ENCODE measurements around the gene ARID5A.

GRCh38 chr2:96584017-96584416 is 47.5 kb downstream of the ARID5A start:
- no peak for TF ChIP-seq CTCF (IDR thresholded peaks at IDR 0.05)
- no peak for TF ChIP-seq EZH2 (IDR thresholded peaks at IDR 0.05; ENCODE audit: borderline replicate concordance, insufficient read depth, low read depth, low read length, poor library complexity, severe bottlenecking)

All from B cell (primary cell).